DMS53 treated with DMSO at 0.1 percent for 48 hours (cell line): ENCODE data around the gene GRB2.
A peak's percentile ranks its signal among the peaks of the same experiment; 100 is the strongest.

Experiments
- DNase-seq: peaks from one replicate; lab custom pipeline; 2025; ENCODE audit not compliant: unreplicated experiment; lab: John Stamatoyannopoulos, UW

GRB2 gene

DNA sequence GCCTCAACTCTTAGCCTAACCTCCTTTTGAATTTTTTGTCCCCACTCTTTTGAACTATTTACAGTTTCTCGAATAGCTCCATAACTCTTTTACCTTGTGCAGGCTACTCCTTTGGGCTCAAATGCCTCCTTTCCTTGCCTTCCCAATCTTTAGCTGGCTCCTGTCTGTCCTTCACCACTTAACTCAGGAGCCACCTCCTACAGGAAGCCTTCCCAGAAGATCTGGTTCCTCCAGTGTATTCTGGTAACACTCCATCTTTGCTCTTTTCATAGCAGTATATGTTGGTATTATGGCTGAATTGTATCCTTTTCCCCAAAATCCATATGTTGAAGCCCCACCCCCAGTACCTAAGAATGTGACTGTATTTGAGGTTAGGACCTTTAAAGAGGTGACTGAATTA, 9.0 kb upstream of the GRB2 start:
- no peak for DNase-seq

DNA sequence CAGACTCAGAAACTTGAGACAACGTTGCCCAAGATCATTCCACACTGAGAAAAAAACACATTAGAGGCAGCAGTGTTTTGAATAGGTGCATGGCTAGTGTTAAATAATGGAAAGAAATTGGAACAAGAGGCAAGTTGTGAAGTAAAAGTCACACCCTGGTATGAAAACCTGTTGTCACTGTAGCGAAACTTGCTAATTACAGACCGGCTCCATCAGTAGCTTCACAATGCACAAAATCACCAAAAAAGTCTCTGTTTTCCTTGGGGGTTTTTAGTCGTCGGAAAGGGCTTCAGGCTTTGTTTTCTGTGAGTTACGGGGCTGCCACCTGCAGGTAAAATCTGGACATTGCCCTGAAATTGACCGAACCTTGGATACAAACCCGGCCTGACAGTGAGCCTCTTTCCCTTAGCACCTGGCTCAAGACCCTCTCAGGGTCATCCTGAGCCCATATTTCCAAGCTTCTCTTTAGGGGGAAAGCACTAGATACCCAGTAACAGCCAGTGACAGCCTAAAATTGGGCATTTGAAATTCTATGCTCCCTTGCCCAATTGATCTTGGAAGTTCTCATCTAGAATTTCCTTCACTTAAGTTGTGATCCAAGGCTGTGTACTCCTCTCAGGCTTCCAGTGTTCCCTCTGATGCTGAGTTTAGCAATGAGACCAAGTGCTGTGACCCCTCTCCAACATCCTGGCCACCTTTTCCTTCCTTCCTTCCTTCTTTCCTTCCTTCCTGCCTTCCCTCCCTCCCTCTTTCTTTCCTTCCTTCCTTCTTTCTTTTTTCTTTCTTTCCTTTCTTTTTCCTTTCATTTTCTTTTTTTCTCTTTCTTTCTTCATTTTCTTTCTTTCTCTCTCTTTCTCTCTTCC, 7.2 kb upstream of the GRB2 start:
- peak; percentile 43 for DNase-seq

DNA sequence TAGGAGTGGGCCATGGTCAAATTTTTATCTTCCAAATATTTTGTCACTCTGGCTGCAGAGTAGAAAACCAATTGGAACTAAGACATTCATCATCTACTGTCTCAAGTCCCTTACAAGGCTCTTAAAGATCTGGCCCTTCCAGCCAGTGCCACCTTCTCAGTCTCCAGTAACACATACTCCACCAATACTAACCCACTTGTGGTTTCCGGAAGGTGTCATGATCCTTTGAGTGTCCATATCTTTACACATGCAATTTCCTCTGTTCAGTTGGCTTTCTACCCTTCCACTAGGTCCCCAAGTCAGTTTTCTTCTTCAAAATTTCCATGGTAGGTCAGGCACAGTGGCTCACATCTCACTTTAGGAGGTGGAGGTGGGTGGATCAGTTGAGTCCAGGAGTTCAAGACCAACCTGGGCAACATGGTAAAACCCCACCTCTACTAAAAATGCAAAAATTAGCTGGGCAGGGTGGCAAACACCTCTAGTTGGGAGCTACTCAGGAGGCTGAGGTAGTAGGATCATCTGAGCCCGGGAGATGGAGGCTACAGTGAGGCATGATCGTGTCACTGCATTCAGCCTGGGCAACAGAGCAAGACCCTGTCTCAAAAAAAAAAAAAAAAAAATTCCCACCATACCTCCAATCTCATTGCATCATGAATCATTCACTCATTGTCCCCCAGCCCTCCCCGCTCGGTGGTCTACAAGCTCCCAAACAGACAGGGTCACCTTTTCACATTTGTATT, 6.0 kb upstream of the GRB2 start:
- DNase-seq = no peak

DNA sequence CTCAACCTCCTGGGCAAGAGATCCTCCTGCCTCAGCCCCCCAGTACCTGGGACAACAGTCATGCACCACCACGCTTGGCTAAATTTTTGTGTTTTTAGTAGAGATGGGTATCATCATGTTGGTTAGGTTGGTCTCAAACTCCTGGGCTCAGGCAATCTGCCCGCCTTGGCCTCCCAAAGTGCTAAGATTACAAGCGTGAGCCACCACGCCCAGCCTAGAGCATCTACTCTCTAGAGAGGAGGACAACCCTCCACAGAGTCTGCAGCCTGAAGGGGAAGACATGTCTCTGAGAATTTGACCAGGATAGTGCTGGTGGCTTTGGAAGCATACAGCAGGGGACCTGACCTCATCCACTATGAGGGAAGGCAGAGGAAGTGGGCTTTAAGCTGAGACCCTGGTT, 4.7 kb upstream of the GRB2 start:
- no peak for DNase-seq

DNA sequence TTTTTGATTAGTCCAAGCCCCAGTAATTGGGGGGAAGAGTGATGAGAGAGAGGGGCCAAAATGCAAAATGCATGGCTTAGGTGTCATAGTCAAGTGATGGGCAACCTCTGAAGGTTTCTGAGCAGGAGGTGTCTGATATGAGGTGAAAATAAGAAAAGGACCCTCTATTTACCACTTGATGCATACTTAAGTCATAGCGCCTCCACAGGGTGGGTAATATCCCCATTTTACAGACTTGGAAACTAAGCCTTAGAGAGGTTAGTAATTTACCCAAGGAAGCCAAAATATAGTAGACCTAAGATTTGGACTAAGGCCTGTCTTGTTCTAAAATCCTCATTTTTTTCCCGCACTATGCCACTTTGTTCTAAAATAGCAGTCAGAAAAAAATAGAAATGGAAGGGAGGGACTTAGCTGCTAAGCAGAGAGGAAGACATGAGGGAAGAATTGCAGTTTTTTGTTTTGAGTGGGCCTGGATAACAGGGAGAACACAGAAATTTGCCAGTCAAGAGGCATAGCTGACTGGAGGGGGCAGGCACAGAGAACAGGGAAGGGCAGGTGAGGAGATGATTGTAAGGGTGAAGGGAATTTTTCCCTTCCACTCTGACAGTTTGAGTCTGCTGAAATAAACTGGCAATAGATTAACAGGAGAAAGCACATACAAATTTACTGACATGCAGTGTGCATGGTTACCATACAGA, 2.3 kb upstream of the GRB2 start:
- DNase-seq = no peak

DNA sequence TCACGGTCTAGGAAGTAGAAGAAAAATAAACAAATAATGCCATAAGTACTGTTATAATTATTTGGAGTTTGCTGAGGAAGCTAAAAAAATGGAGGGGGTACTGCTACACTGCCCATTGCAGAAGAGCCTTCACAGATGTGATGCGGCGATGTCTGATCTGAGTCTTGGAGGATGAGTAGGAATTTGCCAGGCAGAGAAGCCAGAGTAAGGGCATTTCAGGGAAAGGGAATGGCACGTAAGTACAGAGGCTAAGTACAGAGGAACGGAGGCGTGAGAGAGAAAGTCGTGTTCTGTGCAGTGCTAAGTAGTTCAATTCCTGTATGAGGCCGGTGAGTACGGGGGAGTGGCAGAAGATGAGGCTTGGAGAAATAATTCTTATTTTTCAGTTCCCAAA, 741 bp upstream of the GRB2 start:
- peak; percentile 55 for DNase-seq

DNA sequence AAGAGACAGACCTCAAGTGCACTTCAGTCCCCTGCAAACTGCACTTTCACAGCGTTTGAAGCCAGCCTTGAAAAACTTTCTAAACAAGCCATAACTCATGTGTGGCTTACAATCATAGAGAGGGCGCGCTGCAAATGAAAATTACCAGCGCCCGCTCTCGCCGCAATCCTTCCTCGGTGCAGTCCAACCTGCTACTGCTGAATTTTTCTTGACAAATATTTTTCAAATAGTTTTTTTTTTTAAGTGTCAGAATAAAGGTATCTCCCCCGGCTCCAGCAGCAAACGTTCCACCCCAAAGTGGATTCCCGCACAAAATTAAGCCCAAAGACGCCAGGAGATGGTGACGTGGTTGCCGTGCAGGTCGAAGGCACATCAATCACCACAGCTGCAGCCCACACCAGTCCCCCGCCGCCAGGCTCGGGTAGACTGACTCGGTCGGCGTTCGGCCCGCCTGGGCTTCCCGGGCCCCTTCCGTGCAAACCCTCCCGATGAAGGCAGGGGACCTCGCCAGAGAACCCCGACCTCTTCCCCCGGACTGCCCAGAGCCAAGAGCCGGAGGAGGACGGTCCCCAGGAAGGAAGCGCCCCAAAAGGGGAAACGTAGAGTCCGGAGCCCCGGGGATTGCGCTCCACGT, 630 bp downstream of the GRB2 start:
- peak; percentile 29 for DNase-seq

DNA sequence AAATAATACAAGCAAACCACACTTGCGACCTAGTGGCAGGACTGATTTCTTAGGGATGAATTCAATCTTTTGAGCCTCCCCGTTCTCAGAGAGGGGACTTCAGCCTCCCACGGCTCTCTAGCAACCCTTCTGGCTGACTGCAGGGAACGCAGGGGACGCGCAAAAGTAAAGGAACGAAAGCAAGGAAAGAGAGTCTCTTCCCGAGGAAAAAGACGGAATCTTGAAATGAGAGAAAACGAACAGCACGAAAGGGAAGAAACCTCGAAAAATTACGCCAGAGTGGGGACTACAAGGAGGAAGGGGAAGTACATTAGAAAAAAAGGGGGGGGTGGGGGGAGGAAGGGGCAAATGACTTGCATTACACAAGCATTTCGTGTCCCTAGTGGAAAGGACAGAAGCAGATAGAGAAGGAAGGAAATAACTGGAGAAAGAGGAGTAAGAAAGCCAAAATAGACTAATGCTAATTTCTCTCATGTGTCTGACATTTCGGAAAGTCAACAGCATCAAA, 1.2 kb downstream of the GRB2 start:
- peak; percentile 68 for DNase-seq

DNA sequence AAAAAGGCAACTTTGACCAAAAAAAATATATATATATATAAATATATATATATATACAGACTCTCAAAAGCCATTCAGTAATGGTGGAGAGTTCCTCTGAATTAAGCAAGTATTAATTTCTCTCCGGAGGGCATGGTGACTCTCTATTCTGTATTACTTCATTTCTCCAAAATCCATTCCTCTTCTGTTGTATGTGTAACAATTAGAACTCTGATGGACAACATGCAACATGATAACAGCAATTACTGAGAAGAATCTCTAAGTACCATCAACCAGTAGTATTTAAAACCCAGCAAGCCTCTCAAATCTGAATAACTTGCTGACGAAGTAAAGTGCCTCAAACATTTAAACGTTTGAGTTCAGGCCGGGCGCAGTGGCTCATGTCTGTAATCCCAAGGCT, 2.3 kb downstream of the GRB2 start:
- DNase-seq = no peak

DNA sequence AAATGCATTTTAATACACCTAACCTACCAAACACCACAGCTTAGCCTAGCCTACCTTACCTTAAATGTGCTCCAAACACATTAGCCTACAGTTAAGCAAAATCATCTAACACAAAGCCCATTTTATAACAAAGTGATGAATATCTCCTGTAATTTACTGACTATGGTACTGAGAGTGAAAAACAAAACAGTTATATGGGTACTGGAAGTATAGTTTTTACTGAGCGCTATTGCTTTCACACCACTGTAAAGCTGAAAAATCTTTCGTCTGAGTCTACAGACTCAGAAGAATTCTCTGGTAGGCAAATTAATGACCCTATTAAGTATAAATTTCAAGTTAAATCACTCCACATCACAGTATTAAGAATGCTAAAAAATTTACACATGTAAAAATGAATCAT, 3.5 kb downstream of the GRB2 start:
- DNase-seq = no peak

DNA sequence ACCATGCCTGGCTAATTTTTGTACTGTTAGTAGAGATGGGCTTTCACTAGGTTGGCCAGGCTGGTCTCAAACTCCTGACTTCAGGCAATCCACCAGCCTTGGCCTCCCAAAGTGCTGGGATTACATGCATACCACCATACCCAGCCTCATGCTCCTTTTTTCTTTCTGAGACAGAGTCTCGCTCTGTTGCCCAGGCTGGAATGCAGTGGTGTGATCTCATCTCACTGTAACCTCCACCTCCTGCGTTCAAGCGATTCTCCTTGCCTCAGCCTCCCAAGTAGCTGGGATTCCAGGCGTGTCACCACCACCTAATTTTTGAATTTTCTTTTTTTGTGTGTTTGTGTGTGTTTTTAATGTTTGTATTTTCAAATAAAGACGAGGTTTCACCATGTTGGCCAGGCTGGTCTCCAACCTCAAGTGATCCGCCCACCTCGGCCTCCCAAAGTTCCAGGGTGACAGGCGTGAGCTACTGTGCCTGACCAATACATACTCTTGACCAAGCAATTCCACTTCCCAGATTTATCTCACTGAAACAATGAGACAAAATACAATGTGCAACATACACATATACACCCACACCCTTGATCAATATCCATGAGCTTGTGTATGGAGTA, 5.0 kb downstream of the GRB2 start:
- DNase-seq = no peak

DNA sequence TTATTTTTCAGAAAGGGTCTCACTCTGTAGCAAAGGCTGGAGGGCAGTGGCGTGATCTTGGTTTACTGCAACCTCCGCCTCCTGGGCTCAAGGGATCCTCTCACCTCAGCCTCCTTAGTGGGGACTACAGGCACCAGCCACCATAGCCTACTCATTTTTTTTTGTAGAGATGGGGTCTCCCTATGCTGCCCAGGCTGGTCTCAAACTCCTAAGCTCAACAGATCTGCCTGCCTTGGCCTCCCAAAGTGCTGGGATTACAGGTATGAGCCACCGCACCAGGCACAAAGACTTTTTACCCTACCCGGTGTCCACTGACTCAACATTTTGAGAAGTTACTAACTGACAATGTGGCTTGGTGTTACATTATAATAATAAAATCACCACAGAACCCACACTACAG, 7.2 kb downstream of the GRB2 start:
- no peak for DNase-seq

DNA sequence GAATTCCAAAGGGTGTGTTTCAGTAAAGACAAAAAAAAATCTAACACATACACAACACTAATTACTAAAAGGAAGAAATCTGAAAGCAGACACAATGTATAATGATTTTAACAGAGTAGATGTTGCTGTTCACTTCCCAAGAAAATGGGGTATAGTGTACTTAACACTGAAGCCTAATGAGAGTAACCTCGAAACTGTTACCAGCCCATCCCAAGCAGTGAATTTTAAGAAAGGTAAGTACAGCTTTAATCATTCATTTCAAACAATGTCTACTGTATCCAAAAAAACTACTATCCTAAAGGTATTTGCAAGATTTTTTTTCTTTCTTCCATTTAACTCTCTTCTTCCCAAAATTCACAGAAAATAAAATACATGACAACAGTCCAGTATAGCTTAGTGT, 8.3 kb downstream of the GRB2 start:
- DNase-seq = no peak

DNA sequence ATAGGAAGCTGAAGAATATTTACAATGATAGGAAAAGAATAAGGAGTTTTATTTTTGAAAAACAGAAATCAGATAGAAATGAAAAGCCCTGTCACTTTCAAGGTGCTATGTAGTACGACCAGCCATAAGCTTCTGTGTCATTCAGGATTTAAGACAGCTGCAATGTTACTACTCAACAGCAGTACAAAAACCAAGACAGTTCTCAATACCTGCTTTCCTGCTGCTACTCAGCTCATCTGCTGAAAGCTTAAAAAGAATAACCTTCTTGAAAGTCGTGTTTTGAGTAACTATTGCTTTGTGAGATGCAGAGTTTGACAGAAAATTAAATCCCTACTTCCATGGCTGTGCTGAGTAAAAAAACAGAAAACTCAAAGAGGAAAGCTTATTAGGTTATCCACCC, 8.7 kb downstream of the GRB2 start:
- no peak for DNase-seq

DNA sequence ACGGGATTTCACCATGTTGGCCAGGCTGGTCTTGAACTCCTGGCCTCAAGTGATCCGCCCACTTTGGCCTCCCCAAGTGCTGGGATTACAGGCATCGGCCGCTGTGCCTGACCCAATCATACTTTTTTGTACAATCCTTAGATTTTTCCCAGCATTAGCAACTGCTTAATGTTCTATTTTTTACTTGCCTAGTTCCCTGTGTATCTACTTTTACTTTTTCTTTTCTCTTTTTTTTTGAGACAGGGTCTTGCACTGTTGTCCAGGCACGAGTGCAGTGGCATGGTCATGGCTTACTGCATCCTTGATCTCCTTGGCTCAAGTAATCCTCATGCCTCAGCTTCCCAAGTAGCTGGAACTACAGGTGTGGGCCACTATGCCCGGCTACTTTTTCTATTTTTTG, 9.5 kb downstream of the GRB2 start:
- DNase-seq = no peak

DNA sequence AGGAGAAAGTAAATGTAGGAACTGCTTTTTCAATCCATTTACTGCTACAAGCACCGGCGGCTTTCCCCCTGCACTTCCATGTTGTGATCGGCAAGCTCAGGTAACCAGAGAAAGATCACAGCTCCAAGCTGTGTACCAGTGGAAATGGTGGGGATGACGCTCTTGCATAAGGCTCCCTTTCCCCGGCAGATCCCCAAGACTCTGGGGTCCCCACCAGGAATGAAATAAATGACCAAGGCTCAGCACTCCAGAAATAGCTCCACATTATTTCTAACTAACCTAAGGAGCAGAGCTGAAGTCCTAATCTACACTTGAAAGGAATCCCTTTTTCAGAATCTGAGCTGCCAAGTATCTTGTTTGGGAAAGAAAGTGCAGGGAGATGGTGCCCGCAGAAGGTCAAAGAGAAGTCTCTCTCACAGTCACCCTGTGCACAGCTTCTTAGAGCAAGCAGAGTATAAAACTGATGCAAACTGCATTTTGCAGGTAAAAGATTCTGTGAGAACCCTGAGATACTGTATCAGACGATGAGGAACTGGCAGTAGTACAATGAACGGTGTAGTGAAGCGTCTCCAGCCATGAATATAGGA, 11.1 kb downstream of the GRB2 start:
- peak; percentile 27 for DNase-seq

DNA sequence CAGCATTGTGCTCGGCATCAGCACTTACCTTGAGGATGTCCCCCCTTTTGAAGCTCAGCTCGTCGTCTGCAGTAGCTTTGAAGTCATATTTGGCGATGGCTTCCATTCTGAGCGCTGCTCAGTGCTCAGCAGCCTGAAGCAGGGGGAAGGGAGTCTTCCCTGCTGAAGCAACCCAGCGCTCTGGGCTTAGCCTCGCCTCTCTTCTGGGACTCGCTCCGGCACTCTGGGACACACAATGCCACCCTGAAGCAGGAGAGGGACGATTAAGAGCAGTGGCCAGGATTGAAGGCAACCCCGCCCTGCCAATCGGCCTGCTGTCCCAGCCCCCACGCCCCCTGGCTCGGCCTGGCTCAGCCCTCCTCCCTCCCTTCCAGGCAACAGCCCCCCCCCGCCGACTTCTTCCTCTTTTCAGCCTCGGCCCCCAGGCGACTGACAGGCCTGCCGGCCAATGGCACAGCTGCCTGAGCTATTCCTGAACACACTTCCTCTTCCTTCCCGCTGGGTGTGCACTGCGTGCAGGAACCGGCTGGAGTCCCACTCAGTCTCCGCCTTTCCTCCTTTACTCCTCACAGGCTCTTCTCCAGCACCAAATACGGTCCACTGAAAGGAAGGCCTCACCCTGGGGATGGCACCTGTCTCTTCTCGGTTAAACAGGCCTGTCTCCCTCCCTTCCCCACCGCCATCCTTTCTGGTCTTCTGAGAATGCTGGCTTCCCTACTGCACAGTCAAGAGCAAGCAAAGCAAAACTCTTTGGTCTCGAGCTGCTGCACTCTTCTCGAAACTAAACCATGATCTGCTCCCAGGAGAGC, 11.8 kb downstream of the GRB2 start:
- peak; percentile 92 for DNase-seq

DNA sequence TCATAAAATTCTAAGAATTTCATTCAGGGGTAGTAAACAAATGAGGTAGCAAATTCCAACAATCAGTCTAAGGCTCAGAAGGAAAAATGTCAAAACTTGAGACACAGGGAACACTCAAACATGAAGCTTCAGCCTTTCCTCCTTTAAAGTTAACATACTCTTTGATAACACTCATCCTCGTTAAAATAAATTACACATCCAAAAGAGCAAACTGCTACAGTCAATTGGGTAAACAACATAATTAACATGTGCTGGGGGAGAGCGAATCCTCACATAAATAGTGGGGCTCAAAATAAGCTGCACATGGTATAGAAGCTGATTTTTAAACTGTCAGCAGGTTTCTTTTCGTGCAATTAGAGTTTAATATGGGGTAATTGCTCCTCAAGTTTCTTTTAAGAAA, 12.9 kb downstream of the GRB2 start:
- no peak for DNase-seq

DNA sequence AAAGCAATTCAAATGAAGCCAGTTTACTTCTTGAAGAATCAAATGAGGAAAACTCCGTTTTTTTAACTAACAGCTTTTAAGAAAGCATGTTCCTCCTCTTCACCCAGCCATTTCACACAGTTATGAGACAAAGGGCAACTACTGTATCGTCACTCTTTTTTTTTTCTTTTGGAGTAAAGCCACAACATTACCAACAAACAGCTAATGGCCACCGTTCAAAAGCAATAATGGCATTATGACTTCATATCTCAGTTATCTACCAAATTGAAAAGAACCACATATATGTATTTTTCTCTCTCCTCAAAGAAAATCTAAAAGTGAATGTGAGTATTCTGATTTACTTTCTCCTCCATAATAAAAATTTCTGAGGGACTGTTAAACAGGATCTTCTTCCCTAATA, 14.5 kb downstream of the GRB2 start:
- no peak for DNase-seq
